NCI-H2196 (cell line): ENCODE data around the gene MTMR3.

Experiments used
- DNase-seq: peaks from one replicate; lab custom pipeline; 2025; ENCODE audit not compliant: unreplicated experiment; lab: John Stamatoyannopoulos, UW

The MTMR3 gene

GRCh38 chr22:29914165-29914564, 31.2 kb downstream of the MTMR3 start:
- DNase-seq = no peak

- no peak for DNase-seq
These were observed 32.1 kb downstream of the MTMR3 start for GRCh38 chr22:29914991-29915533.

- DNase-seq = no peak
These were observed 33.1 kb downstream of the MTMR3 start for GRCh38 chr22:29916007-29916544.

GRCh38 chr22:29917052-29917902, 34.3 kb downstream of the MTMR3 start:
- DNase-seq = no peak

- DNase-seq = no peak
These were observed 42.4 kb downstream of the MTMR3 start for GRCh38 chr22:29925402-29925801.

GRCh38 chr22:29926057-29926456, 43.1 kb downstream of the MTMR3 start:
- no peak for DNase-seq

GRCh38 chr22:29932136-29932535, 49.2 kb downstream of the MTMR3 start:
- no peak for DNase-seq

- DNase-seq = no peak
These were observed 50.6 kb downstream of the MTMR3 start for GRCh38 chr22:29933619-29934018.

GRCh38 chr22:29934596-29934995, 51.6 kb downstream of the MTMR3 start:
- no peak for DNase-seq

- DNase-seq = no peak
These were observed 53.2 kb downstream of the MTMR3 start for GRCh38 chr22:29936186-29936585.

- DNase-seq = no peak
These were observed 55.1 kb downstream of the MTMR3 start for GRCh38 chr22:29937940-29938693.

GRCh38 chr22:29940526-29940925, 57.6 kb downstream of the MTMR3 start:
- no peak for DNase-seq

- DNase-seq = no peak
These were observed 61.4 kb downstream of the MTMR3 start for GRCh38 chr22:29944339-29944738.

- DNase-seq = no peak
These were observed 62.5 kb downstream of the MTMR3 start for GRCh38 chr22:29945435-29945834.

- no peak for DNase-seq
These were observed 63.2 kb downstream of the MTMR3 start for GRCh38 chr22:29946220-29946619.

- DNase-seq = no peak
These were observed 64.7 kb downstream of the MTMR3 start for GRCh38 chr22:29947410-29948384.

- no peak for DNase-seq
These were observed 65.4 kb downstream of the MTMR3 start for GRCh38 chr22:29948385-29948769.

GRCh38 chr22:29949872-29950271, 66.9 kb downstream of the MTMR3 start:
- no peak for DNase-seq

GRCh38 chr22:29951791-29952413, 68.9 kb downstream of the MTMR3 start:
- no peak for DNase-seq

GRCh38 chr22:29954203-29954855, 71.4 kb downstream of the MTMR3 start:
- DNase-seq = no peak
